Keratinocyte (primary cell): Measurements from ENCODE around the gene STAC2.

ENCODE experiments used
- EZH2 ChIP-seq: IDR thresholded peaks from one replicate; pipeline ENCODE4 v1.6.1; 2012; ENCODE audit warnings: inconsistent platforms, mild to moderate bottlenecking, low read length, moderate library complexity
- TF ChIP-seq, protein P1 (sequence below), 3 experiments: IDR thresholded peaks in 1 of 3; conservative IDR thresholded peaks in 1 of 3; optimal IDR thresholded peaks in 1 of 3; 2 replicates in 2 of 3; 3 replicates in 1 of 3; pipeline versions ENCODE3 to v1.5.1; 2011; ENCODE audit warnings: low read length in 3 of 3, mild to moderate bottlenecking in 3 of 3, moderate library complexity in 2 of 3, control low read depth in 1 of 3, inconsistent platforms in 1 of 3; ENCODE audit not compliant: insufficient read depth in 2 of 3; ENCODE audit errors: extremely low read depth in 1 of 3

DNA sequence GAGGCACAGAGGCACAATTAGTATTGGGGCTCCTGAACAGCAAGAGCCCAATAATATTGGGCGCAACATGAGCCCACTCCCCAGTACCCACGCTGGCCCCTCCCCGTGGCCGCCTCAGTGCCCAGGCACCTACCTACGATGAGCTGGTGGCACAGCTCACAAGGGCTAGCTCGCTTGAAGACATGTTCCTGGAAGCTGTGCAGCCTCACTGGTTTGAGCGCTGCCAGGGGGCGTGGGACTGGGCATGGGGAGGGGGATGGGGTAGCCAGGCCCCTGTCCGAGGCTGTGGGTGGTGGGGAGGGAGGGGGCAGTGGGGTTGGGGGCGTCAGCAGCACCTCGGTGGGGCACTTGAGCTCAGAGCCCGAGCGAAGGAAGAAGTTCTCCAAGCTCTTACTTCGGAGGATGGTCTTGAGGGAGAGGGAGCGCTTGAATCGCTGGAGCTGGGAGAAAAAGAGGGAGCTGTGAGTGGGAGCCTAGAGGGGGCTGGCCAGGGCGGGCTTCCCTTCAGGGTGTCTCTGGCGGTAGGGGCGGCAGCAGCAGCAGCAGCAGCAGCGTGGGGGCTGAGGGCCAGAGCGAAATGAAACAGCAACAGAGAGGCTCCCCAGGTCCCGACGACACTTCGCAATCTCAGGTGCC, 7.9 kb downstream of the STAC2 start:
- TF ChIP-seq, protein P1, sequence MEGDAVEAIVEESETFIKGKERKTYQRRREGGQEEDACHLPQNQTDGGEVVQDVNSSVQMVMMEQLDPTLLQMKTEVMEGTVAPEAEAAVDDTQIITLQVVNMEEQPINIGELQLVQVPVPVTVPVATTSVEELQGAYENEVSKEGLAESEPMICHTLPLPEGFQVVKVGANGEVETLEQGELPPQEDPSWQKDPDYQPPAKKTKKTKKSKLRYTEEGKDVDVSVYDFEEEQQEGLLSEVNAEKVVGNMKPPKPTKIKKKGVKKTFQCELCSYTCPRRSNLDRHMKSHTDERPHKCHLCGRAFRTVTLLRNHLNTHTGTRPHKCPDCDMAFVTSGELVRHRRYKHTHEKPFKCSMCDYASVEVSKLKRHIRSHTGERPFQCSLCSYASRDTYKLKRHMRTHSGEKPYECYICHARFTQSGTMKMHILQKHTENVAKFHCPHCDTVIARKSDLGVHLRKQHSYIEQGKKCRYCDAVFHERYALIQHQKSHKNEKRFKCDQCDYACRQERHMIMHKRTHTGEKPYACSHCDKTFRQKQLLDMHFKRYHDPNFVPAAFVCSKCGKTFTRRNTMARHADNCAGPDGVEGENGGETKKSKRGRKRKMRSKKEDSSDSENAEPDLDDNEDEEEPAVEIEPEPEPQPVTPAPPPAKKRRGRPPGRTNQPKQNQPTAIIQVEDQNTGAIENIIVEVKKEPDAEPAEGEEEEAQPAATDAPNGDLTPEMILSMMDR (optimal IDR thresholded peaks at IDR 0.05 in 1 of 3, IDR thresholded peaks at IDR 0.05 in 1 of 3, conservative IDR thresholded peaks at IDR 0.05 in 1 of 3; ENCODE audit: extremely low read depth in 1 of 3, insufficient read depth in 2 of 3, low read length in 3 of 3) = no peak
- TF ChIP-seq EZH2 = no peak
